HG03095 (cell line): ENCODE results near the gene KIAA1328.
"Not testable (repeated sequence)": the region's sequence is repeated elsewhere in the genome, so short reads cannot be mapped to it uniquely, and the experiment has no call there.

ENCODE experiments used
- ATAC-seq: cut with Tn5 transposase; IDR thresholded peaks from one replicate; pipeline ENCODE4 v1.9.1; 2021; ENCODE audit warnings: moderate library complexity; ENCODE audit not compliant: unreplicated experiment

KIAA1328 gene

GRCh38 chr18:36885981-36886380 is 57.1 kb downstream of the KIAA1328 start:
- no peak for ATAC-seq

- no peak for ATAC-seq
Measured at GRCh38 chr18:36887114-36887513, 58.2 kb downstream of the KIAA1328 start.

- no peak for ATAC-seq
Measured at GRCh38 chr18:36887864-36888263, 58.9 kb downstream of the KIAA1328 start.

GRCh38 chr18:36888778-36889177 is 59.9 kb downstream of the KIAA1328 start:
- no peak for ATAC-seq

- no peak for ATAC-seq
Measured at GRCh38 chr18:36889321-36889720, 60.4 kb downstream of the KIAA1328 start.

GRCh38 chr18:36889742-36890141 is 60.8 kb downstream of the KIAA1328 start:
- ATAC-seq: no peak

GRCh38 chr18:36890598-36890997 is 61.7 kb downstream of the KIAA1328 start:
- ATAC-seq: no peak

- no peak for ATAC-seq
Measured at GRCh38 chr18:36893227-36893626, 64.3 kb downstream of the KIAA1328 start.

GRCh38 chr18:36895606-36896005 is 66.7 kb downstream of the KIAA1328 start:
- no peak for ATAC-seq

- ATAC-seq: no peak
Measured at GRCh38 chr18:36897253-36897652, 68.3 kb downstream of the KIAA1328 start.

- no peak for ATAC-seq
Measured at GRCh38 chr18:36899289-36899688, 70.4 kb downstream of the KIAA1328 start.

- ATAC-seq: no peak
Measured at GRCh38 chr18:36900466-36900865, 71.5 kb downstream of the KIAA1328 start.

- no peak for ATAC-seq
Measured at GRCh38 chr18:36901277-36901701, 72.4 kb downstream of the KIAA1328 start.

- no peak for ATAC-seq
Measured at GRCh38 chr18:36903215-36903928, 74.4 kb downstream of the KIAA1328 start.

- no peak for ATAC-seq
Measured at GRCh38 chr18:36905571-36905970, 76.6 kb downstream of the KIAA1328 start.

- ATAC-seq: not testable (repeated sequence)
Measured at GRCh38 chr18:36909282-36909681, 80.4 kb downstream of the KIAA1328 start.

- ATAC-seq: no peak
Measured at GRCh38 chr18:36912887-36913286, 84.0 kb downstream of the KIAA1328 start.

- no peak for ATAC-seq
Measured at GRCh38 chr18:36917907-36918306, 89.0 kb downstream of the KIAA1328 start.

GRCh38 chr18:36929601-36930000 is 100.7 kb downstream of the KIAA1328 start:
- ATAC-seq: no peak

GRCh38 chr18:36931106-36931505 is 102.2 kb downstream of the KIAA1328 start:
- ATAC-seq: no peak

- no peak for ATAC-seq
Measured at GRCh38 chr18:36933552-36933951, 104.6 kb downstream of the KIAA1328 start.

GRCh38 chr18:36934884-36935283 is 106.0 kb downstream of the KIAA1328 start:
- ATAC-seq: no peak

GRCh38 chr18:36942264-36942663 is 113.3 kb downstream of the KIAA1328 start:
- no peak for ATAC-seq
